MM.1S (cell line): Measurements from ENCODE around the gene POLE.

Source experiments
- DNase-seq: peaks from one replicate; pipeline ENCODE4 v3.0.0-alpha.2; 2015
- H2AFZ ChIP-seq: fragments of 300-600 bp; sonication (generic); 2 replicates; pipeline ENCODE4 v1.6.0; 2016; ENCODE audit warnings: antibody characterized with exemption, low read length
- H3F3A ChIP-seq: fragments of 300-600 bp; sonication (generic); 2 replicates; pipeline ENCODE4 v1.6.1; 2016; ENCODE audit warnings: mild to moderate bottlenecking, antibody characterized with exemption, low read length, moderate library complexity, mixed read lengths; ENCODE audit not compliant: insufficient read depth
- H3K27ac ChIP-seq: fragments of 300-600 bp; sonication (generic); 2 replicates; pipeline ENCODE4 v1.5.1; 2016; ENCODE audit warnings: mild to moderate bottlenecking, low read length
- H3K27me3 ChIP-seq: fragments of 300-600 bp; sonication (generic); replicated peaks from 2 replicates; pipeline ENCODE4 v1.6.0; 2016; ENCODE audit warnings: low read length; ENCODE audit not compliant: insufficient read depth
- H3K36me3 ChIP-seq: fragments of 300-600 bp; sonication (generic); replicated peaks from 2 replicates; pipeline ENCODE4 v1.6.1; 2016; ENCODE audit warnings: mild to moderate bottlenecking, low read length, mixed read lengths; ENCODE audit not compliant: insufficient read depth
- H3K4me1 ChIP-seq: fragments of 300-600 bp; sonication (generic); 2 replicates; pipeline ENCODE4 v1.6.1; 2016; ENCODE audit warnings: low read length, mixed read lengths
- H3K4me2 ChIP-seq: fragments of 300-600 bp; sonication (generic); 2 replicates; pipeline ENCODE4 v1.6.0; 2016; ENCODE audit warnings: low read depth, low read length
- H3K4me3 ChIP-seq: fragments of 300-600 bp; sonication (generic); 2 replicates; pipeline ENCODE4 v1.5.1; 2016; ENCODE audit warnings: low read length, mixed read lengths
- H3K79me2 ChIP-seq: fragments of 300-600 bp; sonication (generic); 2 replicates; pipeline ENCODE4 v1.6.1; 2016; ENCODE audit warnings: mixed run types, low read length, mixed read lengths
- H3K9ac ChIP-seq: fragments of 300-600 bp; sonication (generic); 2 replicates; pipeline ENCODE4 v1.6.1; 2016; ENCODE audit warnings: low read length, mixed read lengths
- H3K9me2 ChIP-seq: fragments of 300-600 bp; sonication (generic); replicated peaks from 2 replicates; pipeline ENCODE4 v1.6.1; 2016; ENCODE audit warnings: mild to moderate bottlenecking, low read length, mixed read lengths; ENCODE audit not compliant: insufficient read depth
- H3K9me3 ChIP-seq: fragments of 300-600 bp; sonication (generic); replicated peaks from 2 replicates; pipeline ENCODE4 v1.6.1; 2016; ENCODE audit warnings: mild to moderate bottlenecking, low read length, mixed read lengths; ENCODE audit not compliant: insufficient read depth
- H4K20me1 ChIP-seq: fragments of 300-600 bp; sonication (generic); 2 replicates; pipeline ENCODE4 v1.6.1; 2016; ENCODE audit warnings: mild to moderate bottlenecking, low read length, moderate library complexity, mixed read lengths; ENCODE audit not compliant: insufficient read depth
- EZH2 ChIP-seq: fragments of 300-600 bp; sonication (generic); optimal IDR thresholded peaks from 2 replicates; pipeline ENCODE3; 2017; ENCODE audit warnings: low read depth, mild to moderate bottlenecking, antibody characterized with exemption, low read length, mixed read lengths
- EZH2phosphoT487 ChIP-seq: fragments of 300-600 bp; sonication (generic); IDR thresholded peaks from 2 replicates; pipeline ENCODE4 v1.6.1; 2018; ENCODE audit warnings: antibody characterized with exemption, low read length
- TF ChIP-seq, protein P1 (sequence below): fragments of 300-600 bp; sonication (generic); IDR thresholded peaks from 2 replicates; pipeline ENCODE4 v1.5.1; 2016; ENCODE audit warnings: antibody characterized with exemption, low read length, mixed read lengths

POLE gene, protein sequence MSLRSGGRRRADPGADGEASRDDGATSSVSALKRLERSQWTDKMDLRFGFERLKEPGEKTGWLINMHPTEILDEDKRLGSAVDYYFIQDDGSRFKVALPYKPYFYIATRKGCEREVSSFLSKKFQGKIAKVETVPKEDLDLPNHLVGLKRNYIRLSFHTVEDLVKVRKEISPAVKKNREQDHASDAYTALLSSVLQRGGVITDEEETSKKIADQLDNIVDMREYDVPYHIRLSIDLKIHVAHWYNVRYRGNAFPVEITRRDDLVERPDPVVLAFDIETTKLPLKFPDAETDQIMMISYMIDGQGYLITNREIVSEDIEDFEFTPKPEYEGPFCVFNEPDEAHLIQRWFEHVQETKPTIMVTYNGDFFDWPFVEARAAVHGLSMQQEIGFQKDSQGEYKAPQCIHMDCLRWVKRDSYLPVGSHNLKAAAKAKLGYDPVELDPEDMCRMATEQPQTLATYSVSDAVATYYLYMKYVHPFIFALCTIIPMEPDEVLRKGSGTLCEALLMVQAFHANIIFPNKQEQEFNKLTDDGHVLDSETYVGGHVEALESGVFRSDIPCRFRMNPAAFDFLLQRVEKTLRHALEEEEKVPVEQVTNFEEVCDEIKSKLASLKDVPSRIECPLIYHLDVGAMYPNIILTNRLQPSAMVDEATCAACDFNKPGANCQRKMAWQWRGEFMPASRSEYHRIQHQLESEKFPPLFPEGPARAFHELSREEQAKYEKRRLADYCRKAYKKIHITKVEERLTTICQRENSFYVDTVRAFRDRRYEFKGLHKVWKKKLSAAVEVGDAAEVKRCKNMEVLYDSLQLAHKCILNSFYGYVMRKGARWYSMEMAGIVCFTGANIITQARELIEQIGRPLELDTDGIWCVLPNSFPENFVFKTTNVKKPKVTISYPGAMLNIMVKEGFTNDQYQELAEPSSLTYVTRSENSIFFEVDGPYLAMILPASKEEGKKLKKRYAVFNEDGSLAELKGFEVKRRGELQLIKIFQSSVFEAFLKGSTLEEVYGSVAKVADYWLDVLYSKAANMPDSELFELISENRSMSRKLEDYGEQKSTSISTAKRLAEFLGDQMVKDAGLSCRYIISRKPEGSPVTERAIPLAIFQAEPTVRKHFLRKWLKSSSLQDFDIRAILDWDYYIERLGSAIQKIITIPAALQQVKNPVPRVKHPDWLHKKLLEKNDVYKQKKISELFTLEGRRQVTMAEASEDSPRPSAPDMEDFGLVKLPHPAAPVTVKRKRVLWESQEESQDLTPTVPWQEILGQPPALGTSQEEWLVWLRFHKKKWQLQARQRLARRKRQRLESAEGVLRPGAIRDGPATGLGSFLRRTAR (N-terminal part only)

DNA sequence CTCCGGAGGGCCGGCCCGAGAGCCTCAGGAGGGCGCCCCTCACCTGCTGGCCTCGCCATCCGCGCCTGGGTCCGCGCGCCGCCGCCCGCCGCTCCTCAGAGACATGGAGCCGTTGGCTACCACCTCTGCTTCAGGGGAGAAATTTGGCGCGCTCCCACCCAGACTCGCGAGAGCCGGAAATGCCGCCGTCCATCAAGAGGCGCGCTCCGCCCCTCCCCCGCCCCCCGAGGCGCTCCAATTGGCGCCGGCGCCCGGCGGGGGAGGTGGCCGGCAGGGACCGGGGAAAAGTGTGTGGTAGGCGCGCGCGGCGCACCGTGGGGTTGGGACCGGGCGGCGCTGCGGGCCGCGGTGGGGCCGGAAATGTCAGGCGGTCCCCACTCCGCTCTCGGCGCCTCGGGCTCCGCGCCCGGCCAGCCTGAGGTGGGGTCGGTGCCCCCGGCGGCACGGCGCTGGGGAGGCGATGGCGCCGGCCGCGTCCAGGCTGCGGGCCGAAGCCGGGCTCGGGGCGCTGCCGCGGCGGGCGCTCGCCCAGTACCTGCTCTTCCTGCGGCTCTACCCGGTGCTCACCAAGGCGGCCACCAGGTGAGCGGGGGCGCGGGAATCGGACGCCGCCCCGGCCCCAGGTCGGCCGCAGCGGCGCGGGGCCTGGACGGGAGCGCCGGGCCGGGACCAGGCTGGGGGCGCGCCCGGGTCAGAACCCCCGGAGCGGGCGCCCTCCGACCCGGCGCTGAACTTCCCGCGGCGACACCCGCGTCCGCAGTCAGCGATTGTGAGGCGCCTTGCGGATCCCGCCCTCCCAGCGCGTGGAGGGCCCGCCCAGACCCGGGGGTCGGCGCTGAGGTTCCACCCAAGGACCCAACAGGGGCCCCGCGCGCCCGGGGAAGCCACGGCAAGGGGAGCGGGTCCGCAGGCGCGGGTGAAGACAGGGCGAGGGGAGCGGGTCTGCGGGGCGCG, at the start of gene POLE, which contains the start of gene PXMP2:
Gene POLE (minus strand): TSS at position 132 of the 954 bp plus-strand sequence. CDS start 27 bp downstream, at position 105.
Gene PXMP2 (plus strand): TSS at position 377 of the 954 bp plus-strand sequence. CDS start 84 bp downstream, at position 461.
- peak within 1 kb of the TSS; percentile 60; the same call in 1 of the 2 replicates for H3K4me3 ChIP-seq
- H3K9ac ChIP-seq: peak within 1 kb of the TSS; percentile 48; the same call in 1 of the 2 replicates
- H3K9me3 ChIP-seq: no peaks in the 10 kb centered on the region
- no peaks in the 10 kb centered on the region for H4K20me1 ChIP-seq
- H3K27ac ChIP-seq: peak within 1 kb of the TSS; percentile 45; the same call in 1 of the 2 replicates
- H3K4me1 ChIP-seq: no peaks in the 10 kb centered on the region
- H3F3A ChIP-seq: no peaks in the 10 kb centered on the region
- no peaks in the 10 kb centered on the region for H3K9me2 ChIP-seq
- no peaks in the 10 kb centered on the region for H3K36me3 ChIP-seq
- DNase-seq: peak; percentile 85
- H3K4me2 ChIP-seq: peak within 1 kb of the TSS; percentile 32; the same call in 1 of the 2 replicates
- no peak within 1 kb of the TSS for H2AFZ ChIP-seq
- H3K79me2 ChIP-seq: peaks cover 32% of the 10 kb centered on the region
- TF ChIP-seq, protein P1, sequence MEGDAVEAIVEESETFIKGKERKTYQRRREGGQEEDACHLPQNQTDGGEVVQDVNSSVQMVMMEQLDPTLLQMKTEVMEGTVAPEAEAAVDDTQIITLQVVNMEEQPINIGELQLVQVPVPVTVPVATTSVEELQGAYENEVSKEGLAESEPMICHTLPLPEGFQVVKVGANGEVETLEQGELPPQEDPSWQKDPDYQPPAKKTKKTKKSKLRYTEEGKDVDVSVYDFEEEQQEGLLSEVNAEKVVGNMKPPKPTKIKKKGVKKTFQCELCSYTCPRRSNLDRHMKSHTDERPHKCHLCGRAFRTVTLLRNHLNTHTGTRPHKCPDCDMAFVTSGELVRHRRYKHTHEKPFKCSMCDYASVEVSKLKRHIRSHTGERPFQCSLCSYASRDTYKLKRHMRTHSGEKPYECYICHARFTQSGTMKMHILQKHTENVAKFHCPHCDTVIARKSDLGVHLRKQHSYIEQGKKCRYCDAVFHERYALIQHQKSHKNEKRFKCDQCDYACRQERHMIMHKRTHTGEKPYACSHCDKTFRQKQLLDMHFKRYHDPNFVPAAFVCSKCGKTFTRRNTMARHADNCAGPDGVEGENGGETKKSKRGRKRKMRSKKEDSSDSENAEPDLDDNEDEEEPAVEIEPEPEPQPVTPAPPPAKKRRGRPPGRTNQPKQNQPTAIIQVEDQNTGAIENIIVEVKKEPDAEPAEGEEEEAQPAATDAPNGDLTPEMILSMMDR: no peak
- TF ChIP-seq EZH2: no peak
- TF ChIP-seq EZH2phosphoT487: no peak
- no peaks in the 10 kb centered on the region for H3K27me3 ChIP-seq

- Histone ChIP-seq H3K4me3 (no peak overlapping the region), H3K9ac (no peak overlapping the region), H3K9me3 (no peaks in the 10 kb centered on the region), H3K79me2 (no peaks in the 10 kb centered on the region), H3K9me2 (no peaks in the 10 kb centered on the region), H3F3A (no peaks in the 10 kb centered on the region), H3K27me3 (no peaks in the 10 kb centered on the region), H3K4me1 (no peaks in the 10 kb centered on the region), H3K4me2 (no peak overlapping the region), H3K36me3 (no peaks in the 10 kb centered on the region), H2AFZ (no peak overlapping the region), H3K27ac (no peak overlapping the region), H4K20me1 (no peaks in the 10 kb centered on the region)
- DNase-seq: no peak
- no peak for TF ChIP-seq EZH2
- TF ChIP-seq EZH2phosphoT487: no peak
These were observed 49.8 kb upstream of the POLE start for GRCh38 chr12:132736913-132737312.

- Histone ChIP-seq H3K27me3 (no peaks in the 10 kb centered on the region), H3K9me3 (no peaks in the 10 kb centered on the region), H3K9me2 (no peaks in the 10 kb centered on the region), H4K20me1 (no peaks in the 10 kb centered on the region), H3K79me2 (no peaks in the 10 kb centered on the region), H3K36me3 (no peaks in the 10 kb centered on the region), H3K4me2 (no peak overlapping the region), H3K9ac (no peak overlapping the region), H2AFZ (no peak overlapping the region), H3K4me3 (no peak overlapping the region), H3F3A (no peaks in the 10 kb centered on the region), H3K4me1 (no peaks in the 10 kb centered on the region), H3K27ac (no peak overlapping the region)
- TF ChIP-seq EZH2: no peak
- TF ChIP-seq, protein P1: no peak
- no peak for TF ChIP-seq EZH2phosphoT487
- no peak for DNase-seq
These were observed 49.2 kb upstream of the POLE start for GRCh38 chr12:132736378-132736777.
